DOHH2 (cell line): ENCODE measurements around the gene SAMD7.

ENCODE experiments used
- H3F3A ChIP-seq: fragments of 200-600 bp; sonication (generic), shearing (Covaris generic); 2 replicates; pipeline ENCODE4 v1.6.0; 2016; ENCODE audit warnings: antibody characterized with exemption, mild to moderate bottlenecking; ENCODE audit not compliant: control insufficient read depth, insufficient read depth
- H3K27ac ChIP-seq: fragments of 200-600 bp; sonication (generic); 2 replicates; pipeline ENCODE4 v1.5.1; 2014; ENCODE audit warnings: low read depth, mild to moderate bottlenecking, low read length, moderate library complexity
- H3K27me3 ChIP-seq: fragments of 200-600 bp; sonication (generic); 2 replicates; pipeline ENCODE4 v1.6.1; 2014; ENCODE audit warnings: mild to moderate bottlenecking, low read length, mixed read lengths; ENCODE audit not compliant: control insufficient read depth
- H3K36me3 ChIP-seq: fragments of 200-600 bp; sonication (generic); 2 replicates; pipeline ENCODE4 v1.6.1; 2014; ENCODE audit warnings: mild to moderate bottlenecking, low read length, moderate library complexity, mixed read lengths; ENCODE audit not compliant: control insufficient read depth
- H3K4me1 ChIP-seq: fragments of 200-600 bp; sonication (generic); 2 replicates; pipeline ENCODE4 v1.6.1; 2014; ENCODE audit warnings: mild to moderate bottlenecking, low read length, mixed read lengths; ENCODE audit not compliant: control insufficient read depth
- H3K4me2 ChIP-seq: fragments of 200-600 bp; sonication (generic); 2 replicates; pipeline ENCODE4 v1.6.0; 2014; ENCODE audit warnings: mild to moderate bottlenecking, low read length, moderate library complexity
- H3K4me3 ChIP-seq: fragments of 200-600 bp; sonication (generic); 2 replicates; pipeline ENCODE4 v1.5.1; 2014; ENCODE audit warnings: mild to moderate bottlenecking, low read length, mixed read lengths
- H3K79me2 ChIP-seq: fragments of 200-600 bp; sonication (generic); 2 replicates; pipeline ENCODE4 v1.6.1; 2014; ENCODE audit warnings: mild to moderate bottlenecking, low read length, mixed read lengths; ENCODE audit not compliant: control insufficient read depth
- H3K9me2 ChIP-seq: fragments of 200-600 bp; sonication (generic); replicated peaks from 2 replicates; pipeline ENCODE4 v1.6.1; 2014; ENCODE audit warnings: mild to moderate bottlenecking, low read length, mixed read lengths; ENCODE audit not compliant: control insufficient read depth
- H3K9me3 ChIP-seq: fragments of 200-600 bp; sonication (generic); 2 replicates; pipeline ENCODE4 v1.6.1; 2014; ENCODE audit warnings: antibody characterized with exemption, low read length, mixed read lengths; ENCODE audit not compliant: control insufficient read depth, insufficient read depth
- H4K20me1 ChIP-seq: fragments of 200-600 bp; sonication (generic); 2 replicates; pipeline ENCODE4 v1.6.0; 2014; ENCODE audit warnings: low read depth, mild to moderate bottlenecking, antibody characterized with exemption, low read length, moderate library complexity; ENCODE audit not compliant: control insufficient read depth, insufficient read depth
- EZH2phosphoT487 ChIP-seq: fragments of 200-600 bp; sonication (generic); IDR thresholded peaks from 2 replicates; pipeline ENCODE4 v1.6.1; 2017; ENCODE audit warnings: borderline replicate concordance, mild to moderate bottlenecking, antibody characterized with exemption, low read length, moderate library complexity, mixed read lengths
- TF ChIP-seq, protein P1 (sequence below): fragments of 200-600 bp; sonication (generic); IDR thresholded peaks from one replicate; pipeline ENCODE4 v1.5.1; 2014; ENCODE audit warnings: antibody characterized with exemption, mild to moderate bottlenecking, low read depth, low read length; ENCODE audit not compliant: poor library complexity, severe bottlenecking

SAMD7 gene

DNA sequence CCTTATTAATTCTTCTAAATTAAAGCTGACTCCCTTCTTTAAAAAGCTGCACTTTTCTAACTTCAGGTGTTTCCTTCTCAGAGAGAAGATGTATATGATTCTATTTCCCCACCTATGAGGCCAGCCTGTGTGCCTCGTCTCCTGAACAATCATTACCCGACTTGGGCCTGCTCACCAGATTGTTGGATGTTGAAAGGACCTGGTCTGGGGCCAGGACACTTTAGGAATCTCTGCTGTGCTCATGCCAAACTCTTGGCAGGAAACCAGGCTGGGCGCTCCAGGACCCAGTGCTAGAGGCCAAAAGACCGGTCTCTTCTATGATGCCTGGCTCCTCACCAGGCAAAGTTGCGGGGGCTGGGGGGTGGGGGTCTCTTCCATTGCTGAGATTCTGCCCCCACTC, 24.7 kb upstream of the SAMD7 start:
- Histone ChIP-seq H3K4me2 (peak overlapping the region; percentile 60), H3K9me3 (no peaks in the 10 kb centered on the region), H3K4me1 (peaks cover 19% of the 10 kb centered on the region), H3K27ac (no peak overlapping the region), H3F3A (no peaks in the 10 kb centered on the region), H3K9me2 (no peaks in the 10 kb centered on the region), H4K20me1 (no peaks in the 10 kb centered on the region), H3K79me2 (no peaks in the 10 kb centered on the region), H3K27me3 (no peaks in the 10 kb centered on the region), H3K36me3 (no peaks in the 10 kb centered on the region), H3K4me3 (no peak overlapping the region)
- TF ChIP-seq, protein P1, sequence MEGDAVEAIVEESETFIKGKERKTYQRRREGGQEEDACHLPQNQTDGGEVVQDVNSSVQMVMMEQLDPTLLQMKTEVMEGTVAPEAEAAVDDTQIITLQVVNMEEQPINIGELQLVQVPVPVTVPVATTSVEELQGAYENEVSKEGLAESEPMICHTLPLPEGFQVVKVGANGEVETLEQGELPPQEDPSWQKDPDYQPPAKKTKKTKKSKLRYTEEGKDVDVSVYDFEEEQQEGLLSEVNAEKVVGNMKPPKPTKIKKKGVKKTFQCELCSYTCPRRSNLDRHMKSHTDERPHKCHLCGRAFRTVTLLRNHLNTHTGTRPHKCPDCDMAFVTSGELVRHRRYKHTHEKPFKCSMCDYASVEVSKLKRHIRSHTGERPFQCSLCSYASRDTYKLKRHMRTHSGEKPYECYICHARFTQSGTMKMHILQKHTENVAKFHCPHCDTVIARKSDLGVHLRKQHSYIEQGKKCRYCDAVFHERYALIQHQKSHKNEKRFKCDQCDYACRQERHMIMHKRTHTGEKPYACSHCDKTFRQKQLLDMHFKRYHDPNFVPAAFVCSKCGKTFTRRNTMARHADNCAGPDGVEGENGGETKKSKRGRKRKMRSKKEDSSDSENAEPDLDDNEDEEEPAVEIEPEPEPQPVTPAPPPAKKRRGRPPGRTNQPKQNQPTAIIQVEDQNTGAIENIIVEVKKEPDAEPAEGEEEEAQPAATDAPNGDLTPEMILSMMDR = no peak

GRCh38 chr3:169891886-169892285, 19.5 kb upstream of the SAMD7 start:
- Histone ChIP-seq H3K4me3 (no peak overlapping the region), H3K9me3 (no peaks in the 10 kb centered on the region), H3K36me3 (no peaks in the 10 kb centered on the region), H3K4me2 (peak overlapping the region; percentile 29), H3F3A (no peaks in the 10 kb centered on the region), H3K9me2 (no peaks in the 10 kb centered on the region), H4K20me1 (no peaks in the 10 kb centered on the region), H3K27ac (no peak overlapping the region), H3K4me1 (peaks cover 10% of the 10 kb centered on the region), H3K79me2 (no peaks in the 10 kb centered on the region), H3K27me3 (no peaks in the 10 kb centered on the region)
- TF ChIP-seq EZH2phosphoT487 = no peak
- TF ChIP-seq, protein P1 = no peak

DNA sequence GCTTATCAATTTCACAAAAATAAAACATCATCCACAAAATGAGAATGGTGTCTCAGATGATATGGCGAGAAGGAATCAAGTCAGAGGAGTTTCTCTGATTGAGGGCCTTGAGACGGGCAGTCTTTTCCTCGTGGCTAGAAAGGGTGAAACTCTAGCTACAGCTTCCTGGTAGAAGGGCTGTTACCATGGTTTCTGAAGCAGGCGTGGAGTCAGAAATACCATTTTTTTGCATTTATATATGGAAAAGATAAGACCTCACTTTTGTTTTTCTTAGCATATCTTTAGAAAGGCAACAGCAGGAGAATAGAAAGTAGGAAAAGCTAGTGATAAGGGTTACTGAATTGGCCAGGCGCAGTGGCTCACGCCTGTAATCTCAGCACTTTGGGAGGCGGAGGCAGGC, 17.3 kb upstream of the SAMD7 start:
- H4K20me1 ChIP-seq = no peaks in the 10 kb centered on the region
- no peaks in the 10 kb centered on the region for H3K27me3 ChIP-seq
- no peaks in the 10 kb centered on the region for H3K9me3 ChIP-seq
- H3K4me3 ChIP-seq = no peak overlapping the region
- H3K36me3 ChIP-seq = no peaks in the 10 kb centered on the region
- H3K4me1 ChIP-seq = peaks cover 16% of the 10 kb centered on the region
- H3F3A ChIP-seq = no peaks in the 10 kb centered on the region
- no peaks in the 10 kb centered on the region for H3K79me2 ChIP-seq
- H3K4me2 ChIP-seq = no peak overlapping the region
- no peaks in the 10 kb centered on the region for H3K9me2 ChIP-seq
- H3K27ac ChIP-seq = no peak overlapping the region
- TF ChIP-seq EZH2phosphoT487 = no peak
- TF ChIP-seq, protein P1 = no peak

DNA sequence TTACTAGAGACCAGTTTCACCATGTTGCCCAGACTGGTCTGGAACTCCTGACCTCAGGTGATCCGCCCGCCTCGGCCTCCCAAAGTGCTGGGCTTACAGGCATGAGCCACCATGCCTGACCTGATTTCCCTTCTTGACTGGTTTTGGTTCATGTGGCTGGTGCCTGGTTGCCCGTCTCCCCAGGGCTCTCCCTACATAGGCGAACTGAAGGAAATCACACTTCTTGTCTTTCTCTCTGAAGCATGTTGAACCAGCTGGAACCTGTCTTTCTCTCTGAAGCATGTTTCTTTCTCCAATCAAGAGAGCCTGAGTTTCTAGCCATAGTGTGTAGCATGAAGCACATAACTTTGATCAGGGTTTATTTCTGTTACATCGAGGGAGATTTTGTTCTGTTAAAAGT, 16.3 kb upstream of the SAMD7 start:
- TF ChIP-seq EZH2phosphoT487 = no peak
- TF ChIP-seq, protein P1 = no peak

More for the DNA sequence above, 16.3 kb upstream of the SAMD7 start:
- no peaks in the 10 kb centered on the region for H3K36me3 ChIP-seq
- no peaks in the 10 kb centered on the region for H3K79me2 ChIP-seq
- H3K27me3 ChIP-seq = no peaks in the 10 kb centered on the region
- peaks cover 16% of the 10 kb centered on the region for H3K4me1 ChIP-seq
- H3K9me2 ChIP-seq = no peaks in the 10 kb centered on the region
- no peaks in the 10 kb centered on the region for H3F3A ChIP-seq
- no peaks in the 10 kb centered on the region for H4K20me1 ChIP-seq
- no peak overlapping the region for H3K4me3 ChIP-seq
- H3K27ac ChIP-seq = no peak overlapping the region
- H3K4me2 ChIP-seq = no peak overlapping the region
- H3K9me3 ChIP-seq = no peaks in the 10 kb centered on the region
